BLaER1 treated with 17β-estradiol and CSF1 and Interleukin-3, amounts not matched to agents 10 nM and 100 nM (cell line): ENCODE results near the gene PRCP.

Experiments
- H3K27ac ChIP-seq, 11 experiments: shearing (Covaris generic); formaldehyde crosslinking; 2 replicates each; pipeline ENCODE4 v1.8.1; 2022
- H3K27me3 ChIP-seq, 11 experiments: shearing (Covaris generic); formaldehyde crosslinking; 2 replicates each; pipeline ENCODE4 v1.8.1; 2022
- H3K36me3 ChIP-seq, 11 experiments: shearing (Covaris generic); formaldehyde crosslinking; 2 replicates each; pipeline ENCODE4 v1.8.1; 2022
- H3K4me1 ChIP-seq, 10 experiments: shearing (Covaris generic); formaldehyde crosslinking; 2 replicates each; pipeline ENCODE4 v1.8.1; 2022
- H3K4me2 ChIP-seq, 11 experiments: shearing (Covaris generic); formaldehyde crosslinking; 2 replicates each; pipeline ENCODE4 v1.8.1; 2022
- H3K4me3 ChIP-seq, 10 experiments: shearing (Covaris generic); formaldehyde crosslinking; 2 replicates each; pipeline ENCODE4 v1.8.1; 2022
- H3K9ac ChIP-seq, 11 experiments: shearing (Covaris generic); formaldehyde crosslinking; 2 replicates each; pipeline ENCODE4 v1.8.1; 2022
- H3K9me3 ChIP-seq, 11 experiments: shearing (Covaris generic); formaldehyde crosslinking; replicated peaks in 1 of 11; 2 replicates each; pipeline ENCODE4 v1.8.1; 2022
- H4K20me1 ChIP-seq, 11 experiments: shearing (Covaris generic); formaldehyde crosslinking; 2 replicates each; pipeline ENCODE4 v1.8.1; 2022
- Cebpa-rat ChIP-seq, 11 experiments: shearing (Covaris generic); IDR thresholded peaks; 2 replicates each; pipeline ENCODE4 v1.8.1; 2022

Gene PRCP

DNA sequence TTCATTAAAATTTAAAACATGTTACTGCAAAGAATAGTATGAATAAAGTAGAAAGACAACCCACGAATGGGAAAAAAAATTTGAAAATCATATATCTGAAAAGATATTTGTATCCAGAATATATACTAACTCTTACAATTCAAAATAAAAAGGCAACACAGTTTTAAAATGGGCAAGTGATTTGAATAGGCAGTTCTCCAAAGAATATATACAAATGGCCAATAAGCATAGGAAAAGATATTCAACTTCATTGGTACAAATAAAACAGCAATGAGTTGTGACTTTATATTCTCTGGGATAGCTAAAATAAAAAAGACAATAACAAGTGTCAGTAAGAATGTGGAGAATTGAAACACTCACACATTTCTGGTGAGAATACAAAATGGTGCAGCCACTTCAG, 125.0 kb downstream of the PRCP start:
- no peak overlapping the region for H3K4me3 ChIP-seq
- no peaks in the 10 kb centered on the region for H3K4me1 ChIP-seq
- H3K9me3 ChIP-seq, result peaks cover 0 to 21% (median 12%) of the 10 kb centered on the region in 11 experiments; a peak in 13 of 22 replicates
- H4K20me1 ChIP-seq, result no peaks in the 10 kb centered on the region
- H3K4me2 ChIP-seq, result no peak overlapping the region
- no peaks in the 10 kb centered on the region for H3K36me3 ChIP-seq
- H3K27me3 ChIP-seq, result no peaks in the 10 kb centered on the region
- H3K9ac ChIP-seq, result no peak overlapping the region
- H3K27ac ChIP-seq, result no peak overlapping the region
- TF ChIP-seq Cebpa-rat (IDR thresholded peaks at IDR 0.05), result no peak
